ENCODE data around the gene TRIM15.
"Not testable (repeated sequence)": the region's sequence is repeated elsewhere in the genome, so short reads cannot be mapped to it uniquely, and the experiment has no call there.

TRIM15 gene

DNA sequence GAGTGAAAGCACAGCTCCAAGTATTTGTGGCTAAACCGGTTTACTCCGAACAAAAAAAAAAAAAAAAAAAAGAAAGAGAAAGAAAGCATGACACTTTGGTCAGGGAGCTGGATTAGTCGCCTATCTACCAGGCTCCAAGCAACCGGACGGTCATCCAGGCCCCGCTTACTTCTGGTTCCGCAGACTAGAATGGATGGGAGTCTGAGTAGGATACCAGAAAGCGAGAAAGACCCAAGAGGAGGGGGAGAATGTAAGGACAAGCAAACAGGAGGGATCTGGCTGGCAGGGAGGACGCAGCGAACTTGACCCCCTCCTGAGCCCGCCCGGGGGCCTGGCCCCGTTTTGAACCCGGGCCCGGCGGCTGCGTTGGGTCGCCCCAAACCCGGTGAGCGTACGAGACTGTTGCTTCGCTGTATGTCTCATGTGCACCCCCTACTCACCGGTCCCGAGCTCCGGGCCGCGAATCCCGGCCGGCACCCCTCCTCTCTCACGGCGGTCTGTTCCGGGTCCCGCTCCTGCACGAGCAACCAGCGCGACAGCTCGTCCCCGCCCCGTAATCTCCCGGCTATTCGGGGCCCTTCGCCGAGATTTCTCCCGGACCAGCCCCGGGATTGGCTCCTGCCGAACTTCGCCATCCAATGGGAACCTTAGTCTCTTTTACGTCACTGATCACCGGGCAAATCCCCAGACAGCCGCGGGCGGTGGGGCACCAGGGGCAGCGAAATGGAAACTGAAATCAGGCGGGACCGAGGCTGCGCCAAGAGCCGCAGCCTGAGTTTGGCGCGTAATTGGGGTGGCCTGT lies 49.7 kb downstream of the TRIM15 start, which contains the start of gene TRIM26:
TSS of gene TRIM26 (minus strand) at position 542 of the 802 bp plus-strand sequence. CDS start 14,303 bp downstream, outside the sequence.
- TF ChIP-seq, protein P1, sequence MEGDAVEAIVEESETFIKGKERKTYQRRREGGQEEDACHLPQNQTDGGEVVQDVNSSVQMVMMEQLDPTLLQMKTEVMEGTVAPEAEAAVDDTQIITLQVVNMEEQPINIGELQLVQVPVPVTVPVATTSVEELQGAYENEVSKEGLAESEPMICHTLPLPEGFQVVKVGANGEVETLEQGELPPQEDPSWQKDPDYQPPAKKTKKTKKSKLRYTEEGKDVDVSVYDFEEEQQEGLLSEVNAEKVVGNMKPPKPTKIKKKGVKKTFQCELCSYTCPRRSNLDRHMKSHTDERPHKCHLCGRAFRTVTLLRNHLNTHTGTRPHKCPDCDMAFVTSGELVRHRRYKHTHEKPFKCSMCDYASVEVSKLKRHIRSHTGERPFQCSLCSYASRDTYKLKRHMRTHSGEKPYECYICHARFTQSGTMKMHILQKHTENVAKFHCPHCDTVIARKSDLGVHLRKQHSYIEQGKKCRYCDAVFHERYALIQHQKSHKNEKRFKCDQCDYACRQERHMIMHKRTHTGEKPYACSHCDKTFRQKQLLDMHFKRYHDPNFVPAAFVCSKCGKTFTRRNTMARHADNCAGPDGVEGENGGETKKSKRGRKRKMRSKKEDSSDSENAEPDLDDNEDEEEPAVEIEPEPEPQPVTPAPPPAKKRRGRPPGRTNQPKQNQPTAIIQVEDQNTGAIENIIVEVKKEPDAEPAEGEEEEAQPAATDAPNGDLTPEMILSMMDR (IDR thresholded peaks at IDR 0.05; ENCODE audit: insufficient read depth, missing control alignments): no peak
- no peak for FAIRE-seq
- DNase-seq (ENCODE audit: insufficient read length, low spot score): peak; percentile 93

DNA sequence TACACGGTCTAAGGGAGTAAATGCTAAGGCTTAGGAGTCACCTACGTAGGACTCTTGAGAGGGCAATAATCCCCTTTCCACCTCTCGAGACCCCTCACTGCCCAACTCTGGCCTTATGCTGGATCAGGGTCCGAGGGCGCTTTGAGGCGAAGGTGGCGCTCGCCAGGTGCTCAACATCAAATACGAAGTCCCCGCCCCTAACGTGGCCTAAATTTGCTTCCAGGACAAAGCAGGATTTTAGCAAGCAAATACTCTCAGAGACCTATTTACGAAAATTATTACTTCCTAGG lies 50.3 kb downstream of the TRIM15 start:
- DNase-seq (ENCODE audit: insufficient read length, low spot score) (no peak), FAIRE-seq (no peak)
- TF ChIP-seq, protein P1 (IDR thresholded peaks at IDR 0.05; ENCODE audit: insufficient read depth, missing control alignments): no peak

DNA sequence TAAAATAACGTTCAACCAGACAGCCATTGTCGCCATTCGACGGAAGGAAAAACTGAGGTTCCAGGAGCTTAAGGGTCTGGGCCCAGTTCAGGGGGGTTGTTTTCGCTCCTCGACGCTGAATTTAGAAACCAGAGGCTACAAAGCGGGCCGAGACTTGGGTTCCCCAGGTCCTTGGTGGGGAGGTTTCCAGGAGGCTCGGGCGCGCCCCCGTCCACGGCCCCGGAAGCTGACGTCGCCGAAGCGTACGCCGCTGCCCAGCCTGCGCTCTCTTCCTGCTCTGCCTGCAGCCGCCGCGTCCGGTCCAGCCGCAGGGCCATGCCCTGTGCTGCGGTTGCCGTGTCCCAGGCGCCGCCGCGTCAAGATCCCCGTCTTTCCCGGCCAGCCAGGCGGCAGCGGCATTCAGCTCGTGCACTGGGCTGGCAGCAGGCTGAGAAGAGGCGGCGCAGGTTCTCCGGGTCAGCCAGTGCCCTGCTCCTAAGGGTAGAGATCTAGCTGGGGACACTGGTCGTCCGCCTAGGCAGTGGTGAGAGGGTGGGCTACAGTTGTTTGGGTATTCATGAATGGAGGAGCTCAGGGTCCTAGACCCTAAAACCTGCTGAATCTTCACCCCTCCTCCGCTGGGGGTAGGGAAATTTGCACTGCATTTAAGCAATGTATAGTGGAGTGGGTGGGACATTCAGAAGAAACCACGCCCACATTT lies 50.8 kb downstream of the TRIM15 start:
- TF ChIP-seq, protein P1 (IDR thresholded peaks at IDR 0.05; ENCODE audit: insufficient read depth, missing control alignments): no peak
- DNase-seq (ENCODE audit: insufficient read length, low spot score) (peak; percentile 34), FAIRE-seq (no peak)

DNA sequence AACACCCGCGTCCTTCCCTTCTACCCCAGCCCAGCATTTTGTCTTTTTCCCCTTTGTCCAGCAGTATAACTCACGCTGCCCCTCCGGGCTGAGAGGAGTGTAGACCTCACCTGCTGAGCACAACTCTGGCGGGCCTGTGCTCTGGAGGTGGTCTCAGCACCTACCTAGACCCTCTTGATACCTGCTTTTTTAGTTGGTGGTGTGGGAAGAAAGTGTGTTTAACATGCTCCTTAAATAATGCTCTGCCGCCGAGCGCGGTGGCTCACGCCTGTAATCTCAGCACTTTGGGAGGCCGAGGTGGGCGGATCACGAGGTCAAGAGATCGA lies 51.3 kb downstream of the TRIM15 start:
- TF ChIP-seq, protein P1 (IDR thresholded peaks at IDR 0.05; ENCODE audit: insufficient read depth, missing control alignments): no peak
- FAIRE-seq (no peak), DNase-seq (ENCODE audit: insufficient read length, low spot score) (no peak)

DNA sequence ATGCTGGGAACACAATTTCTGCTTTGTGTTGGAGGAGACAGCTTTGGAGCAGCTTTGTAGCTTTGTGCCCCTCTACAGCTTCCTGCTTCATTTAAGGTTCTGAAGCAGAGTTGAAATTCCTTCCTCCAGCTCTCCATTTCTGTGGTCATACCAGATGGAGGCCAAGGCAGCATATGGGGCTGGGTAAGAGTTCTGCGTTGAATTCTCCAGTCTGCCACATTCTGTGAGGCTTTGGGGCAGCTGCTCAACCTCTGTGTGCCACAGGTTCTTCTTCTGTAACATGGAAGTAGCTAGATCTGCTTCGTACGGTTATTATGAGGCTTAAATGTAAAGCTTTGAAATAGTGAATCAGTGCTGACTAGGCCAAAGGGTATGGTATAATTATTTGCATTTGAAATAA lies 52.8 kb downstream of the TRIM15 start:
- DNase-seq (ENCODE audit: insufficient read length, low spot score): no peak
- no peak for FAIRE-seq
- TF ChIP-seq, protein P1 (IDR thresholded peaks at IDR 0.05; ENCODE audit: insufficient read depth, missing control alignments): no peak

DNA sequence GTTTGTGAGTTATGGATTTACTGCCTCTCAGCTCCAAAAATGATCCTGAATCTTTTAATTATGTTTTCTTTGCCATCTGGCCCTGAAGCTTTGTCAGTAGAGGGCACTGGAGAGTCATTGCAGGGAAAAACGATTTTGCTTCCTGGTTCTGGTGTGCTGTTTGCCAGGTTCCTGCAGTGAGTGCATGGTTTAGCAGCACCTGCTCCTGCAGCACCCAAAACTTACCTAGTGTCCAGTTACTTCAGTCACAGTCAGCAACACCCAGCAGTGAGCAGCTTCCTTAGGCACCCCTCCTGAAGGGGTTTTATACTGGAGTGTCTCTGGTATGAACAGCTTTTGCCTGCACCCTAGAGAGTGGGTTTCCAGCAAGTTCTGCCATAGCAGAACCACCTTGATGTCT lies 55.9 kb downstream of the TRIM15 start:
- peak; percentile 35 for DNase-seq (ENCODE audit: insufficient read length, low spot score)
- no peak for FAIRE-seq
- TF ChIP-seq, protein P1 (IDR thresholded peaks at IDR 0.05; ENCODE audit: insufficient read depth, missing control alignments): peak; percentile 83

DNA sequence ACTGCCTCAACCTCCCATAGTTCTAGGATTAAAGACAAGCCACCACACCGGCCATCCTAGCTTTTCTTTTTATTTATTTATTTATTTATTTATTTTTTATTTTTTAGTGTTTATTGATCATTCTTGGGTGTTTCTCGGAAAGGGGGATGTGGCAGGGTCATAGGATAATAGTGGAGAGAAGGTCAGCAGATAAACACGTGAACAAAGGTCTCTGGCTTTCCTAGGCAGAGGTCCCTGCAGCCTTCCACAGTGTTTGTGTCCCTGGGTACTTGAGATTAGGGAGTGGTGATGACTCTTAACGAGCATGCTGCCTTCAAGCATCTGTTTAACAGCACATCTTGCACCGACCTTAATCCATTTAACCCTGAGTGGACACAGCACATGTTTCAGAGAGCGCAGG lies 58.0 kb downstream of the TRIM15 start:
- DNase-seq (ENCODE audit: insufficient read length, low spot score); FAIRE-seq: not testable (repeated sequence)

DNA sequence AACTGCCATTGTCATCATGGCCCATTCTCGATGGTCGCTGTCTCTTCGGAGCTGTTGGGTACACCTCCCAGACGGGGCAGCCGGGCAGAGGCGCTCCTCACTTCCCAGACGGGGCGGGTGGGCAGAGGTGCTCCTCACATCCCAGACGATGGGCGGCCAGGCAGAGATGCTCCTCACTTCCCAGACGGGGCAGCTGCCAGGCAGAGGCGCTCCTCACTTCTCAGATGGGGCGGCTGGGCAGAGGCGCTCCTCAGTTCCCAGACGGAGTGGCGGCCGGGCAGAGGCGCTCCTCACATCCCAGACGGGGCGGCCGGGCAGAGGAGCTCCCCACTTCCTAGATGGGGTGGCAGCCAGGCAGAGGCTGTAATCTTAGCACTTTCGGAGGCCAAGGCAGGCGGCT lies 58.6 kb downstream of the TRIM15 start:
- not testable (repeated sequence) for FAIRE-seq; DNase-seq (ENCODE audit: insufficient read length, low spot score)

Data from D721Med (cell line).